ENCODE measurements around the gene HACD2. TPM values are rescaled to one million over a fixed set of nuclear protein-coding genes. Genes with fewer than 3 reads are reported as not detected.

Gene HACD2
- total RNA-seq, 5 donors from 2014 or later (not counting 1 experiment from before 2014, with no cell fraction given): 18.2 to 23.2 (median 20.7) TPM

GRCh38 chr3:123526474-123526873 is 58.4 kb downstream of the HACD2 start:
- no peak overlapping the region for H3K4me3 Mint-ChIP-seq
- peaks cover 13 to 20% of the 10 kb centered on the region in 2 experiments for H3K4me1 ChIP-seq (ENCODE audit: control insufficient read depth in 1 of 2, extremely low read depth in 1 of 2, insufficient read depth in 2 of 2, low read length in 2 of 2)

GRCh38 chr3:123525433-123525832 is 59.4 kb downstream of the HACD2 start:
- no CpG with 5 or more reads among the region's 3 CpGs for WGBS (ENCODE audit: insufficient coverage)
- POLR2A ChIA-PET: no interaction called here

More at GRCh38 chr3:123526474-123526873, 58.4 kb downstream of the HACD2 start:
- no peak overlapping the region for H3K27ac Mint-ChIP-seq
- Histone ChIP-seq H3K36me3 (ENCODE audit: control insufficient read depth in 2 of 2, extremely low read depth in 1 of 2, insufficient read depth in 1 of 2, low read length in 1 of 2) (peaks cover 5 to 17% of the 10 kb centered on the region in 2 donors), H3K27ac (ENCODE audit: low read length) (no peak overlapping the region), H3K4me3 (ENCODE audit: control insufficient read depth in 1 of 2, extremely low read depth in 1 of 2, low read length in 1 of 2) (no peak overlapping the region), H3K27me3 (replicated peaks in 1 of 2; ENCODE audit: control insufficient read depth in 2 of 2, extremely low read depth in 1 of 2, insufficient read depth in 2 of 2, low read length in 1 of 2) (no peaks in the 10 kb centered on the region), H3K9me3 (no peaks in the 10 kb centered on the region)
- H3K27me3 Mint-ChIP-seq: no peaks in the 10 kb centered on the region
- DNase-seq: no peak
- peaks cover 48 to 57% (median 48%) of the 10 kb centered on the region in 3 donors for H3K4me1 Mint-ChIP-seq
- no CpG with 5 or more reads among the region's 1 CpG for WGBS (ENCODE audit: insufficient coverage)
- ChIA-PET CTCF (no interaction called here), POLR2A (no interaction called here)
- no peak for ATAC-seq (replicated peaks in 1 of 4)
- no peaks in the 10 kb centered on the region for H3K9me3 Mint-ChIP-seq
- peaks cover 23% of the 10 kb centered on the region for H3K36me3 Mint-ChIP-seq

DNA sequence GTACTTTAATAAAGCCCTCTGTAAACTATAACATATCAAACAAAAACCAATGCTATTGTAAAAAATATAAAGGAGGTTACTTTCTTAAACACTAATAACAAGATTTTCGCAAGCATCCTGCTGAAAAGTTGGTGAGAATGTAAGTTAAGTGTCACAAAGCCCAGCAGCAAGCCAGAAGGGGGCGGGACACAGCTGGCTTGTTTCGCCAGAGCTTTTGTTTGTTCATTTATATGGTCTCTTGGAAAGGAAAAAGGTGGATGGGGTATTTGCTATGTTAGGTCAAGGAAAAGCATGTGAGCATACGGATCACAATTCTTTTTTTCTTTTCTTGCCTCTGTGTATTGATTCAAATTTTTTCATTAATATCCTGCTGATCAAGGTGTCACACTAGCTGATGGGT is 59.9 kb downstream of the HACD2 start:
- no peak for DNase-seq
- WGBS (ENCODE audit: insufficient coverage): 100% methylated on average over 2 of the region's 4 CpGs
- no peak overlapping the region for H3K4me3 ChIP-seq (ENCODE audit: control insufficient read depth in 1 of 2, extremely low read depth in 1 of 2, low read length in 1 of 2)
- no peak for ATAC-seq (replicated peaks in 1 of 4)
- peaks cover 23% of the 10 kb centered on the region for H3K36me3 Mint-ChIP-seq
- H3K4me1 ChIP-seq (ENCODE audit: control insufficient read depth in 1 of 2, extremely low read depth in 1 of 2, insufficient read depth in 2 of 2, low read length in 2 of 2): peaks cover 13 to 20% of the 10 kb centered on the region in 2 experiments
- no peaks in the 10 kb centered on the region for H3K27me3 ChIP-seq (replicated peaks in 1 of 2; ENCODE audit: control insufficient read depth in 2 of 2, extremely low read depth in 1 of 2, insufficient read depth in 2 of 2, low read length in 1 of 2)
- no peak overlapping the region for H3K27ac Mint-ChIP-seq
- ChIA-PET POLR2A (no interaction called here), CTCF (no interaction called here)
- H3K27me3 Mint-ChIP-seq: no peaks in the 10 kb centered on the region
- peaks cover 56 to 65% (median 57%) of the 10 kb centered on the region in 3 donors for H3K4me1 Mint-ChIP-seq
- H3K9me3 Mint-ChIP-seq: no peaks in the 10 kb centered on the region
- H3K36me3 ChIP-seq (ENCODE audit: control insufficient read depth in 2 of 2, extremely low read depth in 1 of 2, insufficient read depth in 1 of 2, low read length in 1 of 2): peaks cover 5 to 17% of the 10 kb centered on the region in 2 donors
- H3K27ac ChIP-seq (ENCODE audit: low read length): no peak overlapping the region
- H3K9me3 ChIP-seq: no peaks in the 10 kb centered on the region
- H3K4me3 Mint-ChIP-seq: no peak overlapping the region

More at GRCh38 chr3:123525433-123525832, 59.4 kb downstream of the HACD2 start:
- no peaks in the 10 kb centered on the region for H3K9me3 ChIP-seq
- Mint-ChIP-seq H3K4me1 (peaks cover 56 to 65% (median 57%) of the 10 kb centered on the region in 3 donors), H3K27ac (peak overlapping the region in 1 of 2 donors; percentile 16), H3K4me3 (no peak overlapping the region), H3K27me3 (no peaks in the 10 kb centered on the region), H3K9me3 (no peaks in the 10 kb centered on the region), H3K36me3 (peaks cover 23% of the 10 kb centered on the region)
- CTCF ChIA-PET: no interaction called here
- peaks cover 13 to 20% of the 10 kb centered on the region in 2 experiments for H3K4me1 ChIP-seq (ENCODE audit: control insufficient read depth in 1 of 2, extremely low read depth in 1 of 2, insufficient read depth in 2 of 2, low read length in 2 of 2)
- ATAC-seq (replicated peaks in 1 of 4) (no peak), DNase-seq (no peak)
- H3K27ac ChIP-seq (ENCODE audit: low read length): no peak overlapping the region
- no peaks in the 10 kb centered on the region for H3K27me3 ChIP-seq (replicated peaks in 1 of 2; ENCODE audit: control insufficient read depth in 2 of 2, extremely low read depth in 1 of 2, insufficient read depth in 2 of 2, low read length in 1 of 2)
- H3K4me3 ChIP-seq (ENCODE audit: control insufficient read depth in 1 of 2, extremely low read depth in 1 of 2, low read length in 1 of 2): no peak overlapping the region
- H3K36me3 ChIP-seq (ENCODE audit: control insufficient read depth in 2 of 2, extremely low read depth in 1 of 2, insufficient read depth in 1 of 2, low read length in 1 of 2): peaks cover 5 to 17% of the 10 kb centered on the region in 2 donors

GRCh38 chr3:123523023-123523412 is 61.8 kb downstream of the HACD2 start:
- peak overlapping the region in 1 of 3 donors; percentile 59 for H3K4me3 Mint-ChIP-seq
- H3K36me3 ChIP-seq (ENCODE audit: control insufficient read depth in 2 of 2, extremely low read depth in 1 of 2, insufficient read depth in 1 of 2, low read length in 1 of 2): peaks cover 5 to 16% of the 10 kb centered on the region in 2 donors
- peaks cover 13 to 20% of the 10 kb centered on the region in 2 experiments for H3K4me1 ChIP-seq (ENCODE audit: control insufficient read depth in 1 of 2, extremely low read depth in 1 of 2, insufficient read depth in 2 of 2, low read length in 2 of 2)
- DNase-seq (peak in 2 of 35 experiments; percentile 6 to 24), ATAC-seq (replicated peaks in 1 of 4) (peak in 2 of 4 experiments; percentile 23 to 47)
- H3K27me3 ChIP-seq (replicated peaks in 1 of 2; ENCODE audit: control insufficient read depth in 2 of 2, extremely low read depth in 1 of 2, insufficient read depth in 2 of 2, low read length in 1 of 2): no peaks in the 10 kb centered on the region
- H3K27ac Mint-ChIP-seq: peak overlapping the region; percentile 83 to 95
- peak overlapping the region; percentile 46 for H3K27ac ChIP-seq (ENCODE audit: low read length)
- no peaks in the 10 kb centered on the region for H3K9me3 ChIP-seq
- no peak overlapping the region for H3K4me3 ChIP-seq (ENCODE audit: control insufficient read depth in 1 of 2, extremely low read depth in 1 of 2, low read length in 1 of 2)
- ChIA-PET POLR2A (no interaction called here), CTCF (interaction anchor here in 1 of 2 donors (0.8 kb wide), 1 partner anchor 26 kb away, joined by 3 read pairs; no protein-coding TSS in a partner anchor)
- H3K9me3 Mint-ChIP-seq: no peaks in the 10 kb centered on the region
- H3K36me3 Mint-ChIP-seq: peaks cover 20% of the 10 kb centered on the region
- 30% methylated on average over 3 of the region's 11 CpGs for WGBS (ENCODE audit: insufficient coverage)
- H3K27me3 Mint-ChIP-seq: no peaks in the 10 kb centered on the region
- H3K4me1 Mint-ChIP-seq: peaks cover 56 to 74% (median 67%) of the 10 kb centered on the region in 3 donors

- ChIA-PET POLR2A (no interaction called here), CTCF (interaction anchor here in 1 of 2 donors (0.6 to 0.8 kb wide), 2 partner anchors 26 kb away, joined by 3 read pairs; no protein-coding TSS in a partner anchor)
- Histone ChIP-seq H3K27me3 (replicated peaks in 1 of 2; ENCODE audit: control insufficient read depth in 2 of 2, extremely low read depth in 1 of 2, insufficient read depth in 2 of 2, low read length in 1 of 2) (no peaks in the 10 kb centered on the region), H3K9me3 (no peaks in the 10 kb centered on the region), H3K4me3 (ENCODE audit: control insufficient read depth in 1 of 2, extremely low read depth in 1 of 2, low read length in 1 of 2) (no peak overlapping the region), H3K4me1 (ENCODE audit: control insufficient read depth in 1 of 2, extremely low read depth in 1 of 2, insufficient read depth in 2 of 2, low read length in 2 of 2) (peaks cover 13 to 20% of the 10 kb centered on the region in 2 experiments), H3K36me3 (ENCODE audit: control insufficient read depth in 2 of 2, extremely low read depth in 1 of 2, insufficient read depth in 1 of 2, low read length in 1 of 2) (peaks cover 5 to 10% of the 10 kb centered on the region in 2 donors), H3K27ac (ENCODE audit: low read length) (peak overlapping the region; percentile 44)
- peaks cover 14% of the 10 kb centered on the region for H3K36me3 Mint-ChIP-seq
- H3K9me3 Mint-ChIP-seq: no peaks in the 10 kb centered on the region
- 100% methylated on average over 1 of the region's 4 CpGs for WGBS (ENCODE audit: insufficient coverage)
- H3K27ac Mint-ChIP-seq: peak overlapping the region; percentile 83 to 95
- peaks cover 56 to 70% (median 67%) of the 10 kb centered on the region in 3 donors for H3K4me1 Mint-ChIP-seq
- DNase-seq (no peak), ATAC-seq (replicated peaks in 1 of 4) (peak in 2 of 4 experiments; percentile 30 to 31)
- H3K27me3 Mint-ChIP-seq: no peaks in the 10 kb centered on the region
- peak overlapping the region in 1 of 3 donors; percentile 59 for H3K4me3 Mint-ChIP-seq
Observed at GRCh38 chr3:123522320-123523022, 62.4 kb downstream of the HACD2 start.

- H3K9me3 ChIP-seq: no peaks in the 10 kb centered on the region
- no peaks in the 10 kb centered on the region for H3K9me3 Mint-ChIP-seq
- H3K27ac ChIP-seq (ENCODE audit: low read length): no peak overlapping the region
- ChIA-PET CTCF (interaction anchor here (0.5 to 1.1 kb wide), 5 partner anchors 12 to 217 kb away, joined by 3 to 4 read pairs (median 3); no protein-coding TSS in a partner anchor), POLR2A (no interaction called here)
- ATAC-seq (replicated peaks in 1 of 4) (peak in 3 of 4 experiments; percentile 29 to 54 (median 33)), DNase-seq (peak in 1 of 35 experiments; percentile 35)
- H3K27me3 ChIP-seq (replicated peaks in 1 of 2; ENCODE audit: control insufficient read depth in 2 of 2, extremely low read depth in 1 of 2, insufficient read depth in 2 of 2, low read length in 1 of 2): no peaks in the 10 kb centered on the region
- H3K36me3 Mint-ChIP-seq: peaks cover 4% of the 10 kb centered on the region
- no peaks in the 10 kb centered on the region for H3K27me3 Mint-ChIP-seq
- peak overlapping the region; percentile 63 to 73 for H3K27ac Mint-ChIP-seq
- peaks cover 13 to 20% of the 10 kb centered on the region in 2 experiments for H3K4me1 ChIP-seq (ENCODE audit: control insufficient read depth in 1 of 2, extremely low read depth in 1 of 2, insufficient read depth in 2 of 2, low read length in 2 of 2)
- no peak overlapping the region for H3K4me3 ChIP-seq (ENCODE audit: control insufficient read depth in 1 of 2, extremely low read depth in 1 of 2, low read length in 1 of 2)
- peak overlapping the region in 1 of 3 donors; percentile 59 for H3K4me3 Mint-ChIP-seq
- no CpG with 5 or more reads among the region's 3 CpGs for WGBS (ENCODE audit: insufficient coverage)
- peaks cover 56 to 63% (median 62%) of the 10 kb centered on the region in 3 donors for H3K4me1 Mint-ChIP-seq
- peaks cover 2% of the 10 kb centered on the region in 2 donors for H3K36me3 ChIP-seq (ENCODE audit: control insufficient read depth in 2 of 2, extremely low read depth in 1 of 2, insufficient read depth in 1 of 2, low read length in 1 of 2)
Observed at GRCh38 chr3:123521179-123521969, 63.5 kb downstream of the HACD2 start.
